ENCODE data around the gene SP100. TPM values are rescaled to one million over a fixed set of nuclear protein-coding genes. Genes with fewer than 3 reads are reported as not detected.
A peak's percentile ranks its signal among the peaks of the same experiment; 100 is the strongest.

The SP100 gene
- total RNA-seq, 1 donor from 2014 or later = 82.0 TPM

GRCh38 chr2:230422149-230422548, 6.1 kb downstream of the SP100 start:
- H3K4me1 ChIP-seq = peaks cover 0 to 35% of the 10 kb centered on the region in 2 donors
- no peaks in the 10 kb centered on the region for H3K9me3 ChIP-seq
- peaks cover 0 to 5% of the 10 kb centered on the region in 2 donors for H3K36me3 ChIP-seq
- H3K27ac ChIP-seq = no peak overlapping the region
- no peaks in the 10 kb centered on the region for H3K27me3 ChIP-seq
- intact Hi-C loops (cut with DNase I) = no loop called here
- DNase-seq (ENCODE audit: low spot score in 2 of 2) = no peak
- TF ChIP-seq CTCF (IDR thresholded peaks at IDR 0.05) = no peak
- H3K4me3 ChIP-seq = no peak overlapping the region

- peak overlapping the region in 1 of 2 donors; percentile 12 for H3K4me3 ChIP-seq
- no peaks in the 10 kb centered on the region for H3K27me3 ChIP-seq
- H3K9me3 ChIP-seq = peaks cover 2 to 4% of the 10 kb centered on the region in 2 donors
- TF ChIP-seq CTCF (IDR thresholded peaks at IDR 0.05) = no peak
- no peak for DNase-seq (ENCODE audit: low spot score in 2 of 2)
- intact Hi-C loops (cut with DNase I) = no loop called here
- peak overlapping the region in 1 of 2 donors; percentile 4 for H3K27ac ChIP-seq
- H3K4me1 ChIP-seq = peaks cover 0 to 24% of the 10 kb centered on the region in 2 donors
- peaks cover 0 to 17% of the 10 kb centered on the region in 2 donors for H3K36me3 ChIP-seq
Observed at GRCh38 chr2:230423851-230424458, 8.0 kb downstream of the SP100 start.

- H3K9me3 ChIP-seq = peaks cover 8 to 15% of the 10 kb centered on the region in 2 donors
- peaks cover 6 to 32% of the 10 kb centered on the region in 2 donors for H3K36me3 ChIP-seq
- no peak overlapping the region for H3K4me3 ChIP-seq
- intact Hi-C loops (cut with DNase I) = no loop called here
- no peak overlapping the region for H3K27ac ChIP-seq
- no peaks in the 10 kb centered on the region for H3K27me3 ChIP-seq
- DNase-seq (ENCODE audit: low spot score in 2 of 2) = no peak
- peaks cover 0 to 16% of the 10 kb centered on the region in 2 donors for H3K4me1 ChIP-seq
- no peak for TF ChIP-seq CTCF (IDR thresholded peaks at IDR 0.05)
Observed at GRCh38 chr2:230425377-230425776, 9.4 kb downstream of the SP100 start.

- Histone ChIP-seq H3K27me3 (no peaks in the 10 kb centered on the region), H3K9me3 (peaks cover 8 to 15% of the 10 kb centered on the region in 2 donors), H3K27ac (no peak overlapping the region), H3K4me3 (no peak overlapping the region), H3K4me1 (no peaks in the 10 kb centered on the region), H3K36me3 (peaks cover 7 to 41% of the 10 kb centered on the region in 2 donors)
- intact Hi-C loops (cut with DNase I) = no loop called here
- TF ChIP-seq CTCF (IDR thresholded peaks at IDR 0.05) = no peak
- no peak for DNase-seq (ENCODE audit: low spot score in 2 of 2)
Observed at GRCh38 chr2:230429513-230429912, 13.5 kb downstream of the SP100 start.

- no peak overlapping the region for H3K27ac ChIP-seq
- DNase-seq (ENCODE audit: low spot score in 2 of 2) = no peak
- H3K4me1 ChIP-seq = no peaks in the 10 kb centered on the region
- H3K36me3 ChIP-seq = peaks cover 7 to 38% of the 10 kb centered on the region in 2 donors
- H3K9me3 ChIP-seq = peaks cover 8 to 21% of the 10 kb centered on the region in 2 donors
- no peaks in the 10 kb centered on the region for H3K27me3 ChIP-seq
- no peak overlapping the region for H3K4me3 ChIP-seq
- intact Hi-C loops (cut with DNase I) = no loop called here
- TF ChIP-seq CTCF (IDR thresholded peaks at IDR 0.05) = no peak
Observed at GRCh38 chr2:230430957-230431910, 15.2 kb downstream of the SP100 start.
